ENCODE measurements around the gene THAP7.

Gene THAP7

DNA sequence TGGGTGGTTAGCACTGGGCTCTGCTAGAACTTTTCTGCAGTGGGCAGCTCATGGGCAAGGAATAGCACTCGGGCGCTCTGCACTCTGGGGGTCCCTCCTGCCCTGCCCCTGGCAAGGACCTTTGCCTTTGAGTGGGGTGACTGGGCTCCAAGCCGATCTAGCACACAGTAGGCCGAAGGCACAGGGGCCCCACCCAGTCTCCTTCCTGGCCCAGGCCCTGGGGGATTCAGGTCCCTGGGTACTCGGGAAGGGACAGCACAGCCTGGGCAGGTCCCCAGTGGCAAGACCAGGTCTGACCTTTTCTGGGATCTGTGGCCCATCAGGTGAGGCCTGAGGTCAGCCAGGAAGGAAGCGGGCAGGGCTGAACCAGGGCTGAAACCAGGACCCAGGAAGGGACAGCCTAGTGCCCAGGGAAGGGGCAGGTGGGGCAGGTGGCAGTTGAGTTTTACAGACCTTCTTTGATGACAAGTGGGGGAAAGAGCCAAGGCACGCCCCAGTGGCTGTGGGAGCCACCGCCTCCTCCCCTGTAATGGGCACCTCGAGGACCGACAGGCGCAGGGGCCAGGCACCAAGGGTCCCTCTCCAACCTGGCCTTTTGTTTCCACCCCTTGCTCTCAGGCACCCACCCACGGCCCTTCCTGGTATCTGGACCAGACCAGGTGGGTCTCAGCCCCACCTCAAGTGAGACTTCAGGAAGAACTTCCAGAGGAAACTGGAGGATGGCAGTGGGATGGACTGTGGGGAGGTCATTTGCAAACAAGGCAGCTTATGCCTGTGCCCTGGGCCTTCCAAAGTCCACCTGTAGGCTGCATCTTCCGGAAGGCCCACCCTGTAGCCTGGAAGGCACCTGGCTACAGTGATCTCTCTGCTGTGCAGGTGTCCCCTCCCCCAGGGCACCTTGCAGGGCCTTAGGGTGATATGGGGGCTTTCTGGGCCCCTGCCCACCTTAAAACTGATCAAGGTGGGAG is 35.7 kb downstream of the THAP7 start:
- Histone ChIP-seq H4K8ac (ENCODE audit: low read depth, low read length) (no peak overlapping the region), H3K36me3 (replicated peaks in 1 of 2; ENCODE audit: control insufficient read depth in 2 of 2, insufficient read depth in 2 of 2, low read length in 2 of 2) (no peaks in the 10 kb centered on the region), H3K14ac (ENCODE audit: low read length) (no peak overlapping the region), H3K9ac (ENCODE audit: low read depth, low read length, poor library complexity) (no peak overlapping the region), H2AFZ (ENCODE audit: low read length) (no peak overlapping the region), H2BK12ac (ENCODE audit: low read length) (peak overlapping the region; percentile 33), H4K91ac (ENCODE audit: low read depth, low read length, poor library complexity) (no peak overlapping the region), H3K4me1 (ENCODE audit: control insufficient read depth in 2 of 2, insufficient read depth in 1 of 2, low read depth in 1 of 2, low read length in 2 of 2) (peaks cover 20 to 27% of the 10 kb centered on the region in 2 donors), H2AK5ac (ENCODE audit: low read depth, low read length) (peak overlapping the region; percentile 89), H3K18ac (ENCODE audit: low read length) (peak overlapping the region; percentile 76), H3K27me3 (ENCODE audit: control insufficient read depth in 3 of 3, insufficient read depth in 3 of 3, low read depth in 1 of 3, low read length in 3 of 3) (peaks cover 0 to 50% (median 0%) of the 10 kb centered on the region in 3 experiments), H3K23ac (ENCODE audit: low read depth, low read length, poor library complexity) (peak overlapping the region; percentile 60), H2BK120ac (ENCODE audit: low read depth, low read length) (peak overlapping the region; percentile 64), H2BK5ac (ENCODE audit: low read length) (peak overlapping the region; percentile 56), H3K27ac (replicated peaks; ENCODE audit: low read length) (no peak overlapping the region), H3K4me2 (ENCODE audit: insufficient read depth, low read length, poor library complexity, severe bottlenecking) (no peak overlapping the region), H2BK15ac (ENCODE audit: low read length) (peak overlapping the region; percentile 82), H3K9me3 (replicated peaks in 1 of 2; ENCODE audit: control insufficient read depth in 2 of 2, insufficient read depth in 1 of 2, low read depth in 1 of 2, low read length in 2 of 2) (no peaks in the 10 kb centered on the region), H3K79me1 (ENCODE audit: low read depth, low read length) (peaks cover 3% of the 10 kb centered on the region), H3K4ac (ENCODE audit: low read length) (no peak overlapping the region), H3K4me3 (ENCODE audit: low read length in 2 of 2) (no peak overlapping the region)
- no peak for DNase-seq (ENCODE audit: low spot score)
- WGBS, 2 donors (ENCODE audit: extremely low coverage in 2 of 2, insufficient read length in 2 of 2, insufficient replicate concordance in 1 of 2): no CpG with 5 or more reads among the region's 13 CpGs

DNA sequence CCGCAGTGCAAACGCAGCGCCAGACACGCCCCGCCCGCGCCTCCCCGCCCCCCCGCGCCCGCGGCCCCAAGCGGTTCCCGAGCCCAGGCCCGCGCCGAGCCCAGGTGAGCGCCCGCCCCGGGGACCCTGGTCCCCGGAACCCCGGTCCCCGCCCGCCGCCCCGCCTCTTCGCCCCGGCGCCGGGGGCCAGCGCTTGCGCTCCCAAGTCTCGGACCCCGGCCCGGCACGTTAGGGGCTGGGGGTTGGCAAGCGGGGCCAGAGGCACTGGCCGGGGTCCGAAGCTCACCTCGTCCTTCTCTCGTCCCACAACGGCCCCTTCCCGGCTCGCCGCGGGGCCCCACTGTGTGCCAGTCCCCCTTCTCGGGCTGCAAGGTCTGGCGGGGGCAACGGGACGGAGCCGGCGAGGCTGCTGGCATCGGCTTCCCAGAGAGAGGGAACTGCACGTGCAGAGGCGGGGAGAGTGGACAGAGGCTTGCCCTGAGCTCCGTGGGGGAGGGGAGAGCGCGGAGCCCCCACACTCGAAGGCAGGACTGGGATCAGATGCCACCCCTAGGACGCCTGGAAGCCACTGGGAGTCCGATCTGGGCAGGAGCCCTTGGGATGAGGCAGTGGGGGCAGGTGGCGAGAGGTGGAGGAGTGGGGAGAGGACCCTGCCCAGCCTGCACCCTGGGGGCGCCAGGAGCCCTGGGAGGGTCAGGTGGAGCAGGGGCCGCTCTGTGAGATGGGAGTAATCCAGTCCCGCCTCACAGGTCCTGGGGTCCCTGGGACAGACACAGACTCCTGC is 36.6 kb downstream of the THAP7 start:
- peak overlapping the region; percentile 11 for H3K23ac ChIP-seq (ENCODE audit: low read depth, low read length, poor library complexity)
- peak overlapping the region; percentile 95 for H3K18ac ChIP-seq (ENCODE audit: low read length)
- peak overlapping the region; percentile 2 for H3K9ac ChIP-seq (ENCODE audit: low read depth, low read length, poor library complexity)
- peak overlapping the region in 1 of 2 donors; percentile 71 for H3K4me3 ChIP-seq (ENCODE audit: low read length in 2 of 2)
- no peak overlapping the region for H2BK5ac ChIP-seq (ENCODE audit: low read length)
- H4K91ac ChIP-seq (ENCODE audit: low read depth, low read length, poor library complexity): no peak overlapping the region
- peaks cover 18 to 22% of the 10 kb centered on the region in 2 donors for H3K4me1 ChIP-seq (ENCODE audit: control insufficient read depth in 2 of 2, insufficient read depth in 1 of 2, low read depth in 1 of 2, low read length in 2 of 2)
- H3K36me3 ChIP-seq (replicated peaks in 1 of 2; ENCODE audit: control insufficient read depth in 2 of 2, insufficient read depth in 2 of 2, low read length in 2 of 2): no peaks in the 10 kb centered on the region
- peaks cover 3% of the 10 kb centered on the region for H3K79me1 ChIP-seq (ENCODE audit: low read depth, low read length)
- H2BK12ac ChIP-seq (ENCODE audit: low read length): peak overlapping the region; percentile 59
- DNase-seq (ENCODE audit: low spot score): no peak
- H2AFZ ChIP-seq (ENCODE audit: low read length): peak overlapping the region; percentile 94
- peak overlapping the region; percentile 70 for H3K4me2 ChIP-seq (ENCODE audit: insufficient read depth, low read length, poor library complexity, severe bottlenecking)
- WGBS, 2 donors (ENCODE audit: extremely low coverage in 2 of 2, insufficient read length in 2 of 2, insufficient replicate concordance in 1 of 2): no CpG with 5 or more reads among the region's 65 CpGs
- H3K14ac ChIP-seq (ENCODE audit: low read length): no peak overlapping the region
- H2BK120ac ChIP-seq (ENCODE audit: low read depth, low read length): no peak overlapping the region
- H2BK15ac ChIP-seq (ENCODE audit: low read length): peak overlapping the region; percentile 82
- H3K9me3 ChIP-seq (replicated peaks in 1 of 2; ENCODE audit: control insufficient read depth in 2 of 2, insufficient read depth in 1 of 2, low read depth in 1 of 2, low read length in 2 of 2): no peaks in the 10 kb centered on the region
- H3K4ac ChIP-seq (ENCODE audit: low read length): no peak overlapping the region
- H4K8ac ChIP-seq (ENCODE audit: low read depth, low read length): no peak overlapping the region
- no peak overlapping the region for H3K27ac ChIP-seq (replicated peaks; ENCODE audit: low read length)
- H3K27me3 ChIP-seq (ENCODE audit: control insufficient read depth in 3 of 3, insufficient read depth in 3 of 3, low read depth in 1 of 3, low read length in 3 of 3): peaks cover 0 to 50% (median 0%) of the 10 kb centered on the region in 3 experiments
- peak overlapping the region; percentile 89 for H2AK5ac ChIP-seq (ENCODE audit: low read depth, low read length)

DNA sequence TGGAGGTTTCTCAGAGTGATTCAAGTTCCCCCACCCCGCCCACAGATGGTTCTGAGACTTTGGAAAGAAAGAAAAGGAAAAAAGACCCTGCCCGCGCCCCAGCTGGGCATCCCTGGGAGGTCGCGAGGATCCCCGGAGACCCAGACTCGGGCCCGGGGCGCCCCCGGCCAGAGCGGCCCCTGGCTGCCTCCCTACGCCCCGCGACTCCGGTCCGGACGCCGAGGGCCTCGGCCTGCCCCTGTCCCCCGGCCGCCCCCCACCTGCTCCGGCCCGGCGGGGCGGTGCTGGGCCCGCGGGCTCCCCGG is 37.2 kb downstream of the THAP7 start:
- H3K36me3 ChIP-seq (replicated peaks in 1 of 2; ENCODE audit: control insufficient read depth in 2 of 2, insufficient read depth in 2 of 2, low read length in 2 of 2): no peaks in the 10 kb centered on the region
- no peaks in the 10 kb centered on the region for H3K9me3 ChIP-seq (replicated peaks in 1 of 2; ENCODE audit: control insufficient read depth in 2 of 2, insufficient read depth in 1 of 2, low read depth in 1 of 2, low read length in 2 of 2)
- H2AK5ac ChIP-seq (ENCODE audit: low read depth, low read length): no peak overlapping the region
- no CpG with 5 or more reads among the region's 28 CpGs for WGBS, 2 donors (ENCODE audit: extremely low coverage in 2 of 2, insufficient read length in 2 of 2, insufficient replicate concordance in 1 of 2)
- peak overlapping the region; percentile 80 for H2AFZ ChIP-seq (ENCODE audit: low read length)
- peaks cover 18 to 22% of the 10 kb centered on the region in 2 donors for H3K4me1 ChIP-seq (ENCODE audit: control insufficient read depth in 2 of 2, insufficient read depth in 1 of 2, low read depth in 1 of 2, low read length in 2 of 2)
- H2BK120ac ChIP-seq (ENCODE audit: low read depth, low read length): no peak overlapping the region
- no peak for DNase-seq (ENCODE audit: low spot score)
- peaks cover 3% of the 10 kb centered on the region for H3K79me1 ChIP-seq (ENCODE audit: low read depth, low read length)
- no peak overlapping the region for H3K9ac ChIP-seq (ENCODE audit: low read depth, low read length, poor library complexity)
- H3K4me2 ChIP-seq (ENCODE audit: insufficient read depth, low read length, poor library complexity, severe bottlenecking): peak overlapping the region; percentile 79
- H3K23ac ChIP-seq (ENCODE audit: low read depth, low read length, poor library complexity): peak overlapping the region; percentile 23
- no peak overlapping the region for H3K14ac ChIP-seq (ENCODE audit: low read length)
- H4K8ac ChIP-seq (ENCODE audit: low read depth, low read length): no peak overlapping the region
- H3K4ac ChIP-seq (ENCODE audit: low read length): no peak overlapping the region
- no peak overlapping the region for H4K91ac ChIP-seq (ENCODE audit: low read depth, low read length, poor library complexity)
- H2BK15ac ChIP-seq (ENCODE audit: low read length): no peak overlapping the region
- peak overlapping the region in 1 of 2 donors; percentile 42 for H3K4me3 ChIP-seq (ENCODE audit: low read length in 2 of 2)
- peak overlapping the region; percentile 73 for H3K18ac ChIP-seq (ENCODE audit: low read length)
- peaks cover 0 to 50% (median 0%) of the 10 kb centered on the region in 3 experiments for H3K27me3 ChIP-seq (ENCODE audit: control insufficient read depth in 3 of 3, insufficient read depth in 3 of 3, low read depth in 1 of 3, low read length in 3 of 3)
- no peak overlapping the region for H2BK5ac ChIP-seq (ENCODE audit: low read length)
- H3K27ac ChIP-seq (replicated peaks; ENCODE audit: low read length): no peak overlapping the region
- no peak overlapping the region for H2BK12ac ChIP-seq (ENCODE audit: low read length)

All from neuronal stem cell (in vitro differentiated cells).